Measurements from ENCODE around the gene SPON1. TPM values are rescaled to one million over a fixed set of nuclear protein-coding genes. Genes with fewer than 3 reads are reported as not detected.

Gene SPON1
- total RNA-seq, 1 experiment from 2014 or later = not detected

- DNase-seq (ENCODE audit: low spot score) = no peak
Observed at GRCh38 chr11:14184028-14184940, 221.8 kb downstream of the SPON1 start.

DNA sequence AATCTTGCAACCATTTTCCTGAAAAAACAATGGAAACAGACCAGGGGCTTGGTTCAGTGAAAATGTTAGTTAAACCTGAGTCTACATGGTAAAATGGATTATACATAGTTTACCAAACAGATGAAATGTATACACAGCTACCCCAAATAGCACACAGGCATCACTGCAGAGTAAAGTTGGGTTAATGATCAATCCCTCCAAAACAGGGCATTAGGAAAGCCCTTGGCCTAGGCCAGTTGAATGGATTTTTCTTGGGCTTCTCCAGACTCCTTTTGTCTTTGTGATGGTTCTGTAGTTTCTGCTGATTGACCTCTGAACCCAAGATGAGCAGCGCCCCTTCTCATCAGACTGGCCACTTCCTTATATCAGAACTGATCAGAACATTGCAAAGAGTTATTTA lies 222.9 kb downstream of the SPON1 start:
- no peak for DNase-seq (ENCODE audit: low spot score)

- DNase-seq (ENCODE audit: low spot score) = no peak
Observed at GRCh38 chr11:14186046-14186775, 223.7 kb downstream of the SPON1 start.

- DNase-seq (ENCODE audit: low spot score) = no peak
Observed at GRCh38 chr11:14189874-14190273, 227.4 kb downstream of the SPON1 start.

DNA sequence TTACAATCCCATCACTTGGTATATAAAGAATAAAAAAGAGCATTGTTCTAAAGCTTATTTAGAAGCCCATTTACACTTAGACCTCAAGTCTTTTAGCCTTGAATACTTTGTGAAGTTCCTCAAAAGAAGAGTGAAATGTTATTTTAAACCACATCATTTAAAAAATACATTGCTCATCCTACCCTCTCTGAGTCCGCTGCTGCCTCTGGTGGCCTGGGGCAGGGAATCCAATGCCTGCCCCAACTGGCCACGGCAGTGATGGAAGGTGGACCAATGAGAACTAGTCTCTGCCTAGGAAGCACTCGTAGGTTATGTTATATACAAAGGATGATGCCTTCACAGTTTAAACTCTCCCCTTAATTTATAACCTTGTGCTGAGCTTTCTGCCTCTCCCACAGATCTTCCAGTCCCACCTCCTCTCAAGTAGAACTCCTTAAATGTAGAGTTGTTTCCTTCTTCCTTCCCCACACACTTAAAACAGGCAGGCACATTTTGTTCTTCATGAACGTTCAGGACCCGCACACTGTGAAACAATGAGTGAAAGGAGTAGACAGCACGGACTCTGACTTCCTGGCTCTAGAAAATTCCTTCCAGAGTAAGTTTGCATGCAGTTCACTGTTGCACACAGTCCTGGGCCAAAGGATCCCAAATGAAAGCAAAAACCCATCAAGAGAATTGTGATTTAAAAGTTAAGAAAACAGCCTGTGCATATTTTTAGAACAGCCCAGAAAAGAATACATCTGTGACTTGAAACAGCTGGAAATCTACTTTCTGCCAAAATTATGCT lies 228.7 kb downstream of the SPON1 start:
- no peak for DNase-seq (ENCODE audit: low spot score)

GRCh38 chr11:14193644-14194043 lies 231.1 kb downstream of the SPON1 start:
- no peak for DNase-seq (ENCODE audit: low spot score)

- no peak for DNase-seq (ENCODE audit: low spot score)
Observed at GRCh38 chr11:14202251-14203196, 240.0 kb downstream of the SPON1 start.

GRCh38 chr11:14203321-14203720 lies 240.8 kb downstream of the SPON1 start:
- DNase-seq (ENCODE audit: low spot score) = no peak

- no peak for DNase-seq (ENCODE audit: low spot score)
Observed at GRCh38 chr11:14212986-14213385, 250.5 kb downstream of the SPON1 start.

- DNase-seq (ENCODE audit: low spot score) = no peak
Observed at GRCh38 chr11:14218728-14219127, 256.2 kb downstream of the SPON1 start.

GRCh38 chr11:14223636-14224288 lies 261.2 kb downstream of the SPON1 start:
- no peak for DNase-seq (ENCODE audit: low spot score)

DNA sequence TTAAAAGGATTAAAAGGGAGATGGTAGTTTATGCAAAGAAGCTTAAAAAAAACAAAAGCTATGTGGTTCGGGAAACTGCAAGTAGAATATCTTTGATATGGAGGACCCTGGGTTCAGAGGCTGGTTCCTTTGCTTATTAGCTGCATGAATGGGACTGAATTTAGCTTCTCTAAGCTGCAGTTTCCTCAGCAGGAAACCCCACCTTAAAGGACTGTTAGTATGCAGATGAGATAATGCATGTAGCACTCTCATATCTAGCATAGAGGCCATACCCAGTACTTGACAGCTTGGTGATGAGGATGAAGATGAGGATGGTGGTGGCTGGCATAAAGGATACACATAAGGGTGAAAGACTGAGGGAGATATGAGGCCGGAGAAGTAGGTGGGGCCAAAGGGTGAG lies 261.9 kb downstream of the SPON1 start:
- no peak for DNase-seq (ENCODE audit: low spot score)

DNA sequence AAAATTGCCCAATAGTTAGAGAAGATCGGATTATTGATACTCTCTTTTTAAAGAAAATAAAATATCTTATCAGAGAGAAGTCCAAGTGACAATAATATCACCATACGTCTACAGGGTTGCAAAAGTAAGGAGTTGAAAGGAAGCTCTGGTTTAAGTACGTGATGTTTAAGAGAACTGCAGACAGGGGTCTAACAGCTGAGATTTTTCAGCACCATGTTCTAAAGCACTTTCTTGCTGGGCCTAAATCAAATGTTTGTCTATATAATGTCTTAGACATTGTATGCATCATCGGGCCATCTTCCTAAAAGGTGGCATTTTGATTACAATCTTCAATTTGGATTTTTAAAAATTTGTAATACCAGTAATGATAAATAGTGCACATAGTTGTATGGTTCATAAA lies 263.1 kb downstream of the SPON1 start:
- no peak for DNase-seq (ENCODE audit: low spot score)

DNA sequence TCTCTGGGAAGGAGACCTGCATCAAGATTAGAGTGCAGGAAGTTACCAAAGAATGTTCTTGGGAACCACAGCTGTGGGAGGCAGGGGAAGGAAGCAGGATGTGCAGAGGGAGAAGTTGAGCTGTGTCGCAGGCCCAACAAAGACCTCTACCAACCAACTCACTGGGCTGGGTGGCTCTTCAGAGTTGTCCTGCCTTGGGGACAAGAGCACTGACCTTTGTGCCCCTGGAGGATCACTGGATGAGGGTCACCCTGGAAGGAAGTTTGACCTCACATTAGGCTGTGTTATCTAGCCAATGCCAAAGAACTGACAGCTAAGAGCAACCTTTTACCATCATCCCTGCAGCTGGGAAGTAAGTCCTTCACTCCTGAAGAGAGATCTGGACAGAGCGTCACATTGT lies 265.8 kb downstream of the SPON1 start:
- no peak for DNase-seq (ENCODE audit: low spot score)

GRCh38 chr11:14229472-14229871 lies 266.9 kb downstream of the SPON1 start:
- DNase-seq (ENCODE audit: low spot score) = no peak

GRCh38 chr11:14230407-14230806 lies 267.9 kb downstream of the SPON1 start:
- no peak for DNase-seq (ENCODE audit: low spot score)

DNA sequence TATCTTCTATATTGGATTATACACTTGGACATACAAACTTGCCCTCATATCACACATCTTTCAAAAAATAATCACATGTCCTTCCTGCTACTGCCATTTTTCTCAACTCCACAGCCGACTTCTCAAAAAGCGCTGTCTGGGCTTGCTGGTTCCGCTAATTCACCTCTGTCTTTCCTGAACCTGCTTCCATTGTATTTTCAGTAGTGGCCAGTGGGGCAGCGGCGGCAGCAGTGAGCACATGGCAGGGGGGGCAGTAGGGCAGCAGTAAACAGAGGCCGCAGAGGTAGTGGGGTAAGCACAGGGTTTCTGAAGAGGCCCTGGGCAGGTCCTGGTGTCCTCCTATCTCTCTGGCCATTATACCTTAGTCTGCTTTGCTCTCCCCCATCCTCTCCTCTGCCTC lies 270.1 kb downstream of the SPON1 start:
- no peak for DNase-seq (ENCODE audit: low spot score)

GRCh38 chr11:14234446-14234845 lies 271.9 kb downstream of the SPON1 start:
- no peak for DNase-seq (ENCODE audit: low spot score)

DNA sequence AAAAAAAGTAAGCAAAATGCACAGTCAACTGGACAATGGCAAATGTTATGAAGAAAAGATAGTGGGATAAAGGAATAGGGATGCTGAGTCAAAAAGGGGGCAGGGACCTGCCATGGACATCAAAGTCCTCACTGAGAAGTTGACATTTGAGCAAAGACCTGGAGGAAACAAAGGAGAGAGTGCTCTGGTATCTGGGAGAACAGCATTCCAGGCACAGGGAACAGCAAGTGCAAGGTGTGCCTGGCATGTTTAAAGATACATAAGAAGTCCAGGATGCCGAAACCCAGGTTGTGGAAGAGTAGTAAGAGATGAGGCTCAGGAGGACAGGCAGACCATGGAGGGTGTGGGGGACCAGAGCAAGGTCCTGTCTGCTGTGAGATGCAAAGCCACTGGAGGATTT lies 273.2 kb downstream of the SPON1 start:
- no peak for DNase-seq (ENCODE audit: low spot score)

DNA sequence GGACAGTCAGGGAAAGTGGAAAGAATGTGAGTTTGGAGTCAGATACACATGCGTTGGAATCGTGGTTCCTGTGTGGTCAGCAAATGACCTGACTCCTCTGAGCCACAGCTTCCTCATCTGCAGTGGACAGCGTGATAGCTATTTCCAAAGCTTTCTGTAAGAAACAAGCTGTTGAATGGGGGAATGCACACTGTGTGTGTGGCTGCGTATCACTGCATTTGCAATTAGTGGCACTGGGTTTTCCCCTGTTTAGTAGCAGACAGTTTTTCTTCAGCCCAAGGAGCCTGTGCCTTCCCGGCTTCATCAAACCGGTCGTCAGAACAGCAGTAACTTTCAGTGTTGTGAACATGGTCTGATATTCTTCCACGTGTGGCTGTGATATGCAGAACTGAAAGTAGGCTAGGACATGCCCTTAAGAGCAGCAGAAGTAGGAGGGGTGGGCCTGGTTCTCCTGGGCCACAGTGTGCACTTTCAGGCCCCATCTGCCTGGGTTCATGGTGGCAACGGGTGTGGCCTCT lies 275.0 kb downstream of the SPON1 start:
- DNase-seq (ENCODE audit: low spot score) = no peak
